PC-9 (cell line): ENCODE data around the gene NF1. TPM values are rescaled to one million over a fixed set of nuclear protein-coding genes. Genes with fewer than 3 reads are reported as not detected.
A peak's percentile ranks its signal among the peaks of the same experiment; 100 is the strongest.
"Not testable (repeated sequence)": the region's sequence is repeated elsewhere in the genome, so short reads cannot be mapped to it uniquely, and the experiment has no call there.

Experiments
- Bru-seq: library from RNA; stranded (reverse); fragments of 400-500 nt; gene quantifications from one replicate; lab custom pipeline; 2021; lab: Mats Ljungman, UMichigan
- BruChase-seq, 2 experiments: library from RNA; stranded (reverse); fragments of 400-500 nt; gene quantifications; one replicate each; lab custom pipeline; 2021; lab: Mats Ljungman, UMichigan
- BruUV-seq: library from RNA; stranded (reverse); fragments of 400-500 nt; replicated peaks from 2 replicates; lab custom pipeline; 2021; lab: Mats Ljungman, UMichigan
- CTCF ChIA-PET: fragments of 300-600 bp; sonication (Branson Sonifier 250); formaldehyde crosslinking; loops from one replicate; lab custom pipeline; 2022; ENCODE audit warnings: antibody characterized with exemption; lab: Charles Lee
- POLR2A ChIA-PET: fragments of 300-600 bp; sonication (Branson Sonifier 250); formaldehyde crosslinking; loops from one replicate; lab custom pipeline; 2022; ENCODE audit warnings: antibody characterized with exemption; ENCODE audit not compliant: unreplicated experiment; lab: Charles Lee
- DNase-seq, 2 experiments: peaks; one replicate each; pipeline versions ENCODE4 v3.0.0 to v3.0.0-alpha.2; 2015 to 2022; ENCODE audit warnings: mixed read lengths in 1 of 2
- H2AFZ ChIP-seq: fragments of 200-600 bp; sonication (generic); 2 replicates; pipeline ENCODE4 v1.8.1; 2017; ENCODE audit warnings: antibody characterized with exemption
- H3F3A ChIP-seq: fragments of 200-600 bp; sonication (generic); 2 replicates; pipeline ENCODE4 v1.8.1; 2017; ENCODE audit warnings: antibody characterized with exemption, mild to moderate bottlenecking, low read depth; ENCODE audit not compliant: insufficient read depth
- H3K27ac ChIP-seq: fragments of 200-600 bp; sonication (generic); 2 replicates; pipeline ENCODE4 v1.6.1; 2016; ENCODE audit warnings: mixed run types
- H3K27me3 ChIP-seq: fragments of 200-600 bp; sonication (generic); 2 replicates; pipeline ENCODE4 v1.6.1; 2016; ENCODE audit warnings: low read depth, mixed run types; ENCODE audit not compliant: insufficient read depth
- H3K36me3 ChIP-seq: fragments of 200-600 bp; sonication (generic); 2 replicates; pipeline ENCODE4 v1.6.1; 2016; ENCODE audit warnings: low read depth, mixed run types
- H3K4me1 ChIP-seq: fragments of 200-600 bp; sonication (generic); replicated peaks from 2 replicates; pipeline ENCODE4 v1.6.1; 2016; ENCODE audit warnings: mixed run types; ENCODE audit not compliant: insufficient read depth
- H3K4me2 ChIP-seq: fragments of 200-600 bp; sonication (generic); 2 replicates; pipeline ENCODE4 v1.6.1; 2017; ENCODE audit warnings: mixed run types
- H3K4me3 ChIP-seq: fragments of 200-600 bp; sonication (generic); 2 replicates; pipeline ENCODE4 v1.6.1; 2016; ENCODE audit warnings: mixed run types
- H3K79me2 ChIP-seq: fragments of 200-600 bp; sonication (generic); 2 replicates; pipeline ENCODE4 v1.6.1; 2017; ENCODE audit warnings: low read depth, mixed run types
- H3K9me2 ChIP-seq: fragments of 200-600 bp; sonication (generic); 2 replicates; pipeline ENCODE4 v1.8.1; 2017; ENCODE audit warnings: mild to moderate bottlenecking; ENCODE audit not compliant: insufficient read depth
- H3K9me3 ChIP-seq: fragments of 200-600 bp; sonication (generic); 2 replicates; pipeline ENCODE4 v1.8.1; 2016; ENCODE audit warnings: low read depth; ENCODE audit not compliant: insufficient read depth
- H4K20me1 ChIP-seq: fragments of 200-600 bp; sonication (generic); 2 replicates; pipeline ENCODE4 v1.8.1; 2017; ENCODE audit not compliant: insufficient read depth
- CTCF ChIP-seq: fragments of 200-600 bp; sonication (generic); conservative IDR thresholded peaks from 2 replicates; pipeline ENCODE4 v1.6.1; 2017; ENCODE audit warnings: mixed run types, antibody characterized with exemption, mild to moderate bottlenecking, moderate library complexity
- EZH2 ChIP-seq: fragments of 200-600 bp; sonication (generic); IDR thresholded peaks from 2 replicates; pipeline ENCODE4 v1.8.0; 2017; ENCODE audit warnings: antibody characterized with exemption, low read depth
- intact Hi-C: fragments of 100-400 bp; cut with micrococcal nuclease; formaldehyde crosslinking; loops from one replicate; pipeline ENCODE4 v1.10.0; 2022; ENCODE audit not compliant: unreplicated experiment
- long read RNA-seq: library from polyadenylated mRNA; stranded (forward); transcript quantifications from one replicate; pipeline ENCODE4 v2.0.0, GENCODE V29; 2022
- total RNA-seq: library from RNA; stranded (reverse); gene quantifications from 2 replicates; pipeline ENCODE4 v1.2.3, GENCODE V29; 2021

NF1 gene
- total RNA-seq, result 61.0 and 64.0 TPM in 2 replicates
- percentile 89 among the genes with signal in this experiment for Bru-seq, nascent RNA
- BruChase-seq, experiment 1, labeled RNA remaining after a 2-hour chase, result percentile 92 among the genes with signal in this experiment
- BruChase-seq, experiment 2, labeled RNA remaining after a 6-hour chase, result percentile 84 among the genes with signal in this experiment
- long read RNA-seq, full-length matches to known transcripts, result 2 of 11 reads
- long read RNA-seq, partial matches to known transcripts, result 0 of 11 reads
- long read RNA-seq, other reads (novel, unspliced or antisense), result 9 of 11 reads

- intact Hi-C loops, result loop anchor here (2.0 kb wide), 1 partner anchor 42 kb away; no protein-coding TSS in a partner anchor
Measured at GRCh38 chr17:31094600-31095235, at the start of gene NF1. TSS of gene NF1 (plus strand) at chr17:31094977. CDS start at chr17:31095310, 333 bp downstream.

GRCh38 chr17:31046856-31047425, 47.8 kb upstream of the NF1 start:
- H3K9me3 ChIP-seq, CTCF ChIA-PET, H3K27ac ChIP-seq, H3K79me2 ChIP-seq, H3K4me1 ChIP-seq, H3K36me3 ChIP-seq, H4K20me1 ChIP-seq, H2AFZ ChIP-seq, DNase-seq, H3K9me2 ChIP-seq, intact Hi-C loops, BruUV-seq, H3K4me3 ChIP-seq, H3K27me3 ChIP-seq, H3K4me2 ChIP-seq, POLR2A ChIA-PET: not testable (repeated sequence)
- peaks cover 11% of the 10 kb centered on the region for H3F3A ChIP-seq

More at GRCh38 chr17:31094600-31095235, at the start of gene NF1:
- Histone ChIP-seq H3K9me2 (no peaks in the 10 kb centered on the region), H2AFZ (peak within 1 kb of the TSS; percentile 79), H3K4me1 (peaks cover 13% of the 10 kb centered on the region; the same call in 1 of the 2 replicates), H3K27ac (peak within 1 kb of the TSS; percentile 79), H4K20me1 (peaks cover 16% of the 10 kb centered on the region), H3K4me3 (peak within 1 kb of the TSS; percentile 98), H3K27me3 (no peaks in the 10 kb centered on the region), H3F3A (peaks cover 28% of the 10 kb centered on the region), H3K79me2 (peaks cover 44% of the 10 kb centered on the region), H3K4me2 (peak within 1 kb of the TSS; percentile 96), H3K9me3 (no peaks in the 10 kb centered on the region), H3K36me3 (no peaks in the 10 kb centered on the region)
- ChIA-PET POLR2A (interaction anchor here (0.5 to 0.7 kb wide), 4 partner anchors 11 to 215 kb away, joined by 4 to 10 read pairs (median 6); no protein-coding TSS in a partner anchor), CTCF (interaction anchor here (0.7 kb wide), 1 partner anchor 147 kb away, joined by 3 read pairs; no protein-coding TSS in a partner anchor)
- BruUV-seq, result no TSS peak
- DNase-seq, result peak; percentile 83 to 94
- no peak for TF ChIP-seq EZH2
- no peak for TF ChIP-seq CTCF

GRCh38 chr17:31048142-31048541, 46.6 kb upstream of the NF1 start:
- CTCF ChIA-PET, result no interaction called here
- BruUV-seq, result no TSS peak

More at GRCh38 chr17:31048142-31048541, 46.6 kb upstream of the NF1 start:
- Histone ChIP-seq H4K20me1 (no peaks in the 10 kb centered on the region), H2AFZ (no peak overlapping the region), H3K9me3 (no peaks in the 10 kb centered on the region), H3K4me3 (no peak overlapping the region), H3K27ac (no peak overlapping the region), H3K9me2 (no peaks in the 10 kb centered on the region), H3F3A (peaks cover 22% of the 10 kb centered on the region), H3K36me3 (no peaks in the 10 kb centered on the region), H3K27me3 (no peaks in the 10 kb centered on the region), H3K79me2 (no peaks in the 10 kb centered on the region), H3K4me1 (peaks cover 21% of the 10 kb centered on the region), H3K4me2 (no peak overlapping the region)
- POLR2A ChIA-PET, result no interaction called here
- intact Hi-C loops, result no loop called here
- no peak for DNase-seq
- TF ChIP-seq CTCF, result no peak
- no peak for TF ChIP-seq EZH2
